Mesenchymal stem cell (in vitro differentiated cells and primary cell): ENCODE results near the gene TGM2.

Experiments
- DNase-seq: peaks from one replicate; pipeline ENCODE4 v3.0.0-alpha.2; 2013
- H2AFZ ChIP-seq: one replicate; pipeline ENCODE4 v1.6.1; 2013; ENCODE audit warnings: low read depth, mild to moderate bottlenecking, control low read depth, inconsistent platforms, low read length, moderate library complexity
- H2AK5ac ChIP-seq: 2 replicates; pipeline ENCODE4 v1.6.1; 2013; ENCODE audit warnings: low read length, moderate library complexity, mild to moderate bottlenecking, inconsistent platforms; ENCODE audit not compliant: severe bottlenecking
- H2BK120ac ChIP-seq: one replicate; pipeline ENCODE4 v1.6.1; 2013; ENCODE audit warnings: low read depth, mild to moderate bottlenecking, inconsistent platforms, low read length, moderate library complexity
- H2BK12ac ChIP-seq, 2 experiments: one replicate each; pipeline ENCODE4 v1.6.1; 2013; ENCODE audit warnings: inconsistent platforms in 2 of 2, low read length in 2 of 2, mild to moderate bottlenecking in 2 of 2, moderate library complexity in 2 of 2, control low read depth in 1 of 2
- H2BK15ac ChIP-seq: one replicate; pipeline ENCODE4 v1.6.1; 2013; ENCODE audit warnings: mild to moderate bottlenecking, low read depth, inconsistent platforms; ENCODE audit not compliant: poor library complexity, severe bottlenecking
- H2BK5ac ChIP-seq: 2 replicates; pipeline ENCODE4 v1.6.1; 2013; ENCODE audit warnings: low read depth, mild to moderate bottlenecking, low read length, control low read depth, inconsistent platforms; ENCODE audit not compliant: poor library complexity, severe bottlenecking
- H3K14ac ChIP-seq, 2 experiments: one replicate each; pipeline ENCODE4 v1.6.1; 2013; ENCODE audit warnings: inconsistent platforms in 2 of 2, low read length in 2 of 2, control low read depth in 1 of 2, mild to moderate bottlenecking in 1 of 2, moderate library complexity in 1 of 2
- H3K18ac ChIP-seq, 2 experiments: one replicate each; pipeline ENCODE4 v1.6.1; 2013; ENCODE audit warnings: inconsistent platforms in 2 of 2, low read length in 2 of 2, control low read depth in 1 of 2, low read depth in 1 of 2, mild to moderate bottlenecking in 1 of 2
- H3K23ac ChIP-seq, 2 experiments: one replicate each; pipeline ENCODE4 v1.6.1; 2013; ENCODE audit warnings: inconsistent platforms in 2 of 2, low read length in 2 of 2, mild to moderate bottlenecking in 2 of 2, moderate library complexity in 2 of 2, control low read depth in 1 of 2
- H3K27ac ChIP-seq: 2 replicates; pipeline ENCODE4 v1.5.1; 2013; ENCODE audit warnings: mild to moderate bottlenecking, moderate library complexity, low read length, control low read depth, inconsistent platforms; ENCODE audit not compliant: poor library complexity, severe bottlenecking
- H3K27me3 ChIP-seq, 2 experiments: 2 replicates each; pipeline versions ENCODE4 v1.6.1 to v1.7.0; 2013; ENCODE audit warnings: low read length in 2 of 2, mild to moderate bottlenecking in 2 of 2, moderate library complexity in 2 of 2, control low read depth in 1 of 2, inconsistent platforms in 1 of 2; ENCODE audit not compliant: control insufficient read depth in 1 of 2, insufficient read depth in 1 of 2
- H3K36me3 ChIP-seq, 2 experiments: 2 replicates each; pipeline versions ENCODE4 v1.6.1 to v1.7.0; 2013; ENCODE audit warnings: low read length in 2 of 2, control low read depth in 1 of 2, inconsistent platforms in 1 of 2, low read depth in 1 of 2, mild to moderate bottlenecking in 1 of 2; ENCODE audit not compliant: insufficient read depth in 2 of 2, control insufficient read depth in 1 of 2
- H3K4ac ChIP-seq, 2 experiments: one replicate each; pipeline ENCODE4 v1.6.1; 2013; ENCODE audit warnings: inconsistent platforms in 2 of 2, low read length in 2 of 2, mild to moderate bottlenecking in 2 of 2, moderate library complexity in 2 of 2, control low read depth in 1 of 2, low read depth in 1 of 2
- H3K4me1 ChIP-seq: 2 replicates; pipeline ENCODE4 v1.6.1; 2013; ENCODE audit warnings: low read depth, low read length, control low read depth; ENCODE audit not compliant: control insufficient read depth, insufficient read depth
- H3K4me2 ChIP-seq: 2 replicates; pipeline ENCODE4 v1.6.1; 2013; ENCODE audit warnings: low read length, mild to moderate bottlenecking, inconsistent platforms; ENCODE audit not compliant: poor library complexity, severe bottlenecking
- H3K4me3 ChIP-seq, 2 experiments: 2 replicates each; pipeline versions ENCODE4 v1.5.1 to v1.7.0; 2013; ENCODE audit warnings: low read length in 2 of 2, mild to moderate bottlenecking in 2 of 2, control low read depth in 1 of 2, low read depth in 1 of 2; ENCODE audit not compliant: insufficient read depth in 1 of 2
- H3K79me1 ChIP-seq: replicated peaks from 2 replicates; pipeline ENCODE4 v1.6.1; 2013; ENCODE audit warnings: mild to moderate bottlenecking, control low read depth, low read length, inconsistent platforms; ENCODE audit not compliant: poor library complexity, severe bottlenecking
- H3K9ac ChIP-seq: 2 replicates; pipeline ENCODE4 v1.7.0; 2013; ENCODE audit warnings: mild to moderate bottlenecking, low read length, moderate library complexity
- H3K9me3 ChIP-seq: 2 replicates; pipeline ENCODE4 v1.7.0; 2013; ENCODE audit warnings: mild to moderate bottlenecking, low read length; ENCODE audit not compliant: control insufficient read depth
- H4K8ac ChIP-seq: one replicate; pipeline ENCODE4 v1.6.1; 2013; ENCODE audit warnings: inconsistent platforms, mild to moderate bottlenecking, low read length, moderate library complexity
- H4K91ac ChIP-seq: one replicate; pipeline ENCODE4 v1.6.1; 2013; ENCODE audit warnings: mild to moderate bottlenecking, low read length, inconsistent platforms
- WGBS: methylation state at CpG from one replicate; pipeline ENCODE4 v1.1.7; 2013; ENCODE audit warnings: mixed read lengths; 5-methylcytosine and 5-hydroxymethylcytosine counted together

The TGM2 gene

GRCh38 chr20:38162878-38163875 lies 1.9 kb downstream of the TGM2 start:
- Histone ChIP-seq H3K9ac (no peak overlapping the region), H3K9me3 (no peaks in the 10 kb centered on the region), H3K27me3 (peaks cover 0 to 5% of the 10 kb centered on the region in 2 experiments), H2AK5ac (no peak overlapping the region), H2BK5ac (no peak overlapping the region), H3K4me1 (peaks cover 25% of the 10 kb centered on the region), H3K36me3 (no peaks in the 10 kb centered on the region), H3K4ac (no peak overlapping the region), H3K27ac (no peak overlapping the region), H2AFZ (no peak overlapping the region), H3K18ac (peak overlapping the region; percentile 37 to 40), H4K8ac (no peak overlapping the region), H3K14ac (no peak overlapping the region), H2BK12ac (no peak overlapping the region), H2BK15ac (peak overlapping the region; percentile 23), H2BK120ac (peak overlapping the region; percentile 27), H3K79me1 (no peaks in the 10 kb centered on the region), H4K91ac (no peak overlapping the region), H3K23ac (no peak overlapping the region), H3K4me2 (no peak overlapping the region), H3K4me3 (no peak overlapping the region)
- 75% methylated on average over 15 of the region's 15 CpGs for WGBS
- no peak for DNase-seq

DNA sequence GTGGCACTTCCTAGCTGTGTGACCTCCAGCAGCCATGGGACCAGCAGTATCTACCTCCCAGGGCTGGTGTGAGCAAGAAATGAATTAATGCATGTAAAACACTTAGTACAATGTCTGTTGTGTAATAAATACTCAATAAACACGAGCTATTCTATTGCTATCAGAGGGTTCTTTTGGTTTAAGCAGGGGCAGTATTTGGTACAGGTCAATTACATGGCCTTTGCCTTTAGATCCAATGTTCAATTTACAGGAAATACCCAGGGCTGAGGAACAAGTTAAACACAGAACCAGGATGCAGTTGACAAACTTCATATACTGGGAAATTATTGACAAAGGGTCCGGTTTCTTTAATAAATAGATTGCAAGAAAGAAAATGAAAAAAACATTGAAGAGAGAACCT lies 2.9 kb downstream of the TGM2 start:
- no peaks in the 10 kb centered on the region for H3K9me3 ChIP-seq
- H2BK120ac ChIP-seq, result no peak overlapping the region
- H3K4me2 ChIP-seq, result no peak overlapping the region
- no peak for DNase-seq
- WGBS, result 100% methylated on average over 2 of the region's 2 CpGs
- H2BK15ac ChIP-seq, result no peak overlapping the region
- peaks cover 0 to 5% of the 10 kb centered on the region in 2 experiments for H3K27me3 ChIP-seq
- no peak overlapping the region for H2BK5ac ChIP-seq
- no peaks in the 10 kb centered on the region for H3K79me1 ChIP-seq
- H3K18ac ChIP-seq, result peak overlapping the region in 1 of 2 experiments; percentile 14
- no peak overlapping the region for H3K9ac ChIP-seq
- H3K4ac ChIP-seq, result no peak overlapping the region
- no peak overlapping the region for H4K8ac ChIP-seq
- H3K4me3 ChIP-seq, result no peak overlapping the region
- no peak overlapping the region for H3K27ac ChIP-seq
- no peaks in the 10 kb centered on the region for H3K36me3 ChIP-seq
- H3K23ac ChIP-seq, result no peak overlapping the region
- H3K14ac ChIP-seq, result no peak overlapping the region
- H2AFZ ChIP-seq, result no peak overlapping the region
- H2AK5ac ChIP-seq, result no peak overlapping the region
- H2BK12ac ChIP-seq, result no peak overlapping the region
- H3K4me1 ChIP-seq, result peaks cover 17% of the 10 kb centered on the region
- H4K91ac ChIP-seq, result peak overlapping the region; percentile 78

- Histone ChIP-seq H3K36me3 (no peaks in the 10 kb centered on the region), H4K8ac (no peak overlapping the region), H2AK5ac (no peak overlapping the region), H3K27ac (no peak overlapping the region), H2BK120ac (no peak overlapping the region), H3K4me2 (no peak overlapping the region), H2BK5ac (no peak overlapping the region), H2AFZ (no peak overlapping the region), H2BK15ac (no peak overlapping the region), H3K9ac (no peak overlapping the region), H2BK12ac (no peak overlapping the region), H3K79me1 (no peaks in the 10 kb centered on the region), H4K91ac (no peak overlapping the region), H3K14ac (no peak overlapping the region), H3K9me3 (no peaks in the 10 kb centered on the region), H3K27me3 (peaks cover 0 to 5% of the 10 kb centered on the region in 2 experiments), H3K23ac (no peak overlapping the region), H3K18ac (no peak overlapping the region), H3K4me3 (no peak overlapping the region), H3K4me1 (peaks cover 15% of the 10 kb centered on the region), H3K4ac (no peak overlapping the region)
- DNase-seq, result no peak
- WGBS, result 97% methylated on average over 10 of the region's 14 CpGs
Measured at GRCh38 chr20:38161412-38161774, 3.7 kb downstream of the TGM2 start.

DNA sequence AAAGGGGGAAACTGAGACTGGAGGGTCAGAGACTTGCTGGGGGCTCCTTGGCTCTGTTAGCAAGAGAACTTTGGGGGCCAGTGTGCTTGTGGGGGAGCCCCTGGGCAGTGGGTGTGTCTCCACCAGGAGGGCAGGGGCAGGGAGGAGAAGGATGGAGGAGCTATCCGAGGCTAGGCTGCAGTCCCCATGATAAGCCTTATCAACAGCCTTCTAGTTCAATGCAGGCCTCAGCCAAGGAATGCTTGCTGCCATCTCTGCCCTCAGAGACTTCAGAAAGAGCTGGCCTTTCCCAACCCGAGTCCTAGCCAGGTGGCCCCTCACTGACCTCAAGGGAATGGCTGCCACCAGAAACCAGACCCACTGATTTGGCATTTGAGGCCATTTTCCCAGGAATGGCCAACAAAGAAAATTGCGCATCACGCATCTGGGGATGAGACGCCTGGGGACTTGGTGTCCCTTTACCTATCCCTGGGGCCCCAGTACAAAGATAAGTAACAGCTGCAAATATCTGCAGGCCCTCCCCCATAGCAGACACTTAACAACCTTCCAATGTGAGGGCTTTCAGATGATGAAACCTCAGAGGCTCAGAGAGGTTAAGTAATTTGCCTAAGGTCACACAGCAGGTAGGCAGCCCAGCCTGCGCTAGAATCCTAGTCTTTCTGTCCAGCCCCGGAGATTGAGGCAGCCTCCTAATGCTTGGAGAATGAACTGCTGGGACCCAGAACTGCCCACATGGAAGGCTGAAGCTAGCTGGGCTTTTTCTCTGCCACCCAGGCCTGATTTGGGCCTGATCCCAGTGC lies 4.9 kb downstream of the TGM2 start:
- no peak overlapping the region for H3K4ac ChIP-seq
- H2AFZ ChIP-seq, result no peak overlapping the region
- no peak for DNase-seq
- no peak overlapping the region for H3K4me2 ChIP-seq
- no peak overlapping the region for H3K18ac ChIP-seq
- no peak overlapping the region for H3K4me3 ChIP-seq
- no peak overlapping the region for H2BK12ac ChIP-seq
- H3K14ac ChIP-seq, result no peak overlapping the region
- H4K8ac ChIP-seq, result peak overlapping the region; percentile 10
- no peaks in the 10 kb centered on the region for H3K9me3 ChIP-seq
- no peak overlapping the region for H2BK120ac ChIP-seq
- no peak overlapping the region for H4K91ac ChIP-seq
- H3K27me3 ChIP-seq, result peaks cover 0 to 5% of the 10 kb centered on the region in 2 experiments
- H2BK15ac ChIP-seq, result peak overlapping the region; percentile 39
- H3K9ac ChIP-seq, result no peak overlapping the region
- H3K27ac ChIP-seq, result no peak overlapping the region
- H3K36me3 ChIP-seq, result peaks cover 0 to 4% of the 10 kb centered on the region in 2 experiments
- no peak overlapping the region for H3K23ac ChIP-seq
- 85% methylated on average over 7 of the region's 7 CpGs for WGBS
- no peak overlapping the region for H2AK5ac ChIP-seq
- H2BK5ac ChIP-seq, result no peak overlapping the region
- H3K4me1 ChIP-seq, result peaks cover 12% of the 10 kb centered on the region
- H3K79me1 ChIP-seq, result no peaks in the 10 kb centered on the region
